Measurements from ENCODE around the gene MRPL32.

GRCh38 chr7:42914009-42914408, 18.2 kb upstream of the MRPL32 start:
- TF ChIP-seq POLR2A (IDR thresholded peaks at IDR 0.05), result no peak
- no peak for TF ChIP-seq CTCF (IDR thresholded peaks at IDR 0.05)

Measured in ovary (tissue), 3 donors.